ENCODE results near the gene CREG2.

DNA sequence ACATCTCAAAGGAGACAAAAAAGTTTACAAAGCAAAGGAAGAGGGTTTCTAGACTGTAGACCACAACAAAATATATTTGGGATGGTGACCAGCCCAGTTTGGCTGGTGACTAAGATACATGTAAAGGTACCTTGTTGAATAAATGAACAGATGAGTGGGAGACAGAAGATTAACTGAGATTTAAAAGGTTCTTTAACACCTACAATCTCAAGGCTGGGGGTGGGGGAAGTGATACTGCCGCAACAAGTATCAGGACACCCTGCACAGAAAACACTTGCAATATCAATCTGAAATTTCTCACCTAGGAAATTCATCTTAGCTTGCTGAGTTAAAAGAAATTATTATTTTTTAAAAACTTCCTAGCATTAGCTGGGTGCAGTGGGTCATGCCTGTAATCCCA, 87.1 kb downstream of the CREG2 start:
- no peak for TF ChIP-seq POLR2A (IDR thresholded peaks at IDR 0.05)
- TF ChIP-seq, protein P1, sequence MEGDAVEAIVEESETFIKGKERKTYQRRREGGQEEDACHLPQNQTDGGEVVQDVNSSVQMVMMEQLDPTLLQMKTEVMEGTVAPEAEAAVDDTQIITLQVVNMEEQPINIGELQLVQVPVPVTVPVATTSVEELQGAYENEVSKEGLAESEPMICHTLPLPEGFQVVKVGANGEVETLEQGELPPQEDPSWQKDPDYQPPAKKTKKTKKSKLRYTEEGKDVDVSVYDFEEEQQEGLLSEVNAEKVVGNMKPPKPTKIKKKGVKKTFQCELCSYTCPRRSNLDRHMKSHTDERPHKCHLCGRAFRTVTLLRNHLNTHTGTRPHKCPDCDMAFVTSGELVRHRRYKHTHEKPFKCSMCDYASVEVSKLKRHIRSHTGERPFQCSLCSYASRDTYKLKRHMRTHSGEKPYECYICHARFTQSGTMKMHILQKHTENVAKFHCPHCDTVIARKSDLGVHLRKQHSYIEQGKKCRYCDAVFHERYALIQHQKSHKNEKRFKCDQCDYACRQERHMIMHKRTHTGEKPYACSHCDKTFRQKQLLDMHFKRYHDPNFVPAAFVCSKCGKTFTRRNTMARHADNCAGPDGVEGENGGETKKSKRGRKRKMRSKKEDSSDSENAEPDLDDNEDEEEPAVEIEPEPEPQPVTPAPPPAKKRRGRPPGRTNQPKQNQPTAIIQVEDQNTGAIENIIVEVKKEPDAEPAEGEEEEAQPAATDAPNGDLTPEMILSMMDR (IDR thresholded peaks at IDR 0.05), result no peak
- TF ChIP-seq EP300 (IDR thresholded peaks at IDR 0.05), result no peak
- TF ChIP-seq POLR2AphosphoS5 (IDR thresholded peaks at IDR 0.05), result no peak
